GM12892 (cell line): ENCODE data around the gene IFITM1.

Source experiments
- POLR2A ChIP-seq: IDR thresholded peaks from 2 replicates; pipeline ENCODE4 v1.6.1; 2011; ENCODE audit warnings: low read depth, low read length, control low read depth
- POLR2AphosphoS5 ChIP-seq: IDR thresholded peaks from 2 replicates; pipeline ENCODE4 v1.6.1; 2011; ENCODE audit warnings: low read depth, low read length, control low read depth

- TF ChIP-seq POLR2AphosphoS5 (no peak), POLR2A (no peak)
Measured at GRCh38 chr11:339963-340362, 26.1 kb downstream of the IFITM1 start.
